Stimulated activated CD4-positive, alpha-beta T cell treated with anti-CD3 and anti-CD28 coated beads, Interleukin-12 subunit alpha, Interleukin-12 subunit beta, amount 100 ng/mL, for 4 hours (primary cell): ENCODE measurements around the gene SAMM50.

ENCODE experiments used
- DNase-seq: peaks from one replicate; pipeline ENCODE4 v3.0.0-alpha.2; 2020

The SAMM50 gene

DNA sequence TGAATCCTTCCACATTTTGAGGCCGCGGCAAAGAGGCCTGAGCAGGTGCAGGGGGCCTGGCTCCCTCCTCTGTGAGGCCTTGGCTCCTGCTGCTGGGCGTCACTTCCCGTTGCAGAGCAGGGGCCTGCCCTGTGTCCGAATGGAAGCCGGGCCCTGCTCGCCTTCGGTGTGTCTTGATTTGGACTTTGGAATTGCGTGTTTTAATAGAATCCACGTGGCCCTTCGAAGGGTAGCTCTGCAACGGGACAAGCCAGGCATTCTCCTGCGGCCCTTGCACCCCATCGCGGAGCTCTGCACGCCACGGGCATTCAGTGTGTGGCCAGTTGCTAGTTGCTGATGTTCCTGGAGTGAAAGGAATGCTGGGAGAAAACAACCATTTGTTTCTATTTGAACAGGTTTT, 25.8 kb downstream of the SAMM50 start:
- no peak for DNase-seq

DNA sequence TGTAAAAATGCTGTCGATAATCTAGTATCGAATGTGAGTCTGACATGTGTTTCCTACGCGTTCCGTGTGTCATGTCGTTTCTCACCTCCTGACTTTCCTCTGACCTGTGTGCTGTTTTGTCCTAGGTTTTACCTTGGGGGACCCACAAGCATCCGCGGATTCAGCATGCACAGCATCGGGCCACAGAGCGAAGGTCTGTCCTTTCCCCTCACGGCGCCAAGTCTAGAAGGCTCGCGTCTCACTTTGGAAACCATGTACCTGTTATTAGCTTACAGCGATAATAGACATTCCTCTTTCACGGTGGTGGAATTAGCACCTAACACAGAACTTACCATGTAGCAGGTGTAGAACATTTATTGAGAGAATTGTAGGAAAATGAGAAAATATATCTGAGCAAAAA, 28.6 kb downstream of the SAMM50 start:
- no peak for DNase-seq

DNA sequence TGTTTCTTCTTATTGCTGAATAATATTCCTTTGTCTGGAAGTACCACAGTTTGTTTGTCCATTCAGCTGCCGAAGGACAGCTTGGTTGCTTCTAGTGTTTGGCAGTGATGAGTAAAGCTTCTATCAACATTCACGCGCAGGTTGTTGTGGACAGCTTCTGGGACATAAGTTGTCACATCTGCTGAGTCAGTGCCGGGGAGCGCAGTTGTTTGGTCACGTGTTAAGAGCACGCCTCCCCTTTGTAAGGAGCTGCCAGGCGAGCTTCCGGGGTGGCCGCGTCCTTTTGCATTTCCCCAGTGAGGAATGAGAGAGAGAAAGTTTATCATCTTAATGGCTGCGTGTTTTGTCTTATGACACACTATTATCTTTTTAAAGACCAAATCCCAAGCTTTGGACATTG, 30.3 kb downstream of the SAMM50 start:
- no peak for DNase-seq

DNA sequence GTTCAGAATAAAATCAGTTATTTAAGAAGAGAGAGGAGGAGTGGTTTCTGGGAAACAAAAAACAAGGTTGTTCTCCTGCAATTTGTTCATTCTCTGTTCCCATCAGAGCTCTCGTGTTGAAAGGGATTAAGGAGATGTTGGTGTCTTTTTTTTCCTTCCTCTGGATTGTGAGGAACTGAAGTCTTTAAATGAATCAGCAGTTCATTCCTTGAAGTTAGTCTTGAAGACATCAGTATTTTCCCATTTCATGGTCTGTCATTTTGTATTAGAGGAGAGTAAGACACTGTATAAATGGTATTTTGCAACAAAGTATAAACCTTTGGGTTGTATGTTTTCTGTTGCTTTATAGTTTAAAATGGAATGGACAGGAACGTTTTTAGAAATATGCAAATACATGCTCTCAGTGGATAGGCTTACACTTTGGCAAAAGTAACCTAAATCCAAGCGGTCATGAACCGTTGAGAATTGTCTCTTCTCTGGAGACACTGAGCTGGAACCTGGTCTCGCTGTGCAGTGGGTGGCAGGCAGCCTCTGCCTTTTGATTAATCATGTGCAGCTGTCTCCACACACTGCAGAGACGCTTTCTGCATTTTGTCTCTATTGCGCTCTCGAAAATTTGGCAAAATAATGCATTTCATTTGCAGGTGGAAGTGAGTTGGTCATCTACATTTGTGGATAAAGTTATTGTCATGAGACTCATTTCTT, 33.0 kb downstream of the SAMM50 start:
- no peak for DNase-seq

DNA sequence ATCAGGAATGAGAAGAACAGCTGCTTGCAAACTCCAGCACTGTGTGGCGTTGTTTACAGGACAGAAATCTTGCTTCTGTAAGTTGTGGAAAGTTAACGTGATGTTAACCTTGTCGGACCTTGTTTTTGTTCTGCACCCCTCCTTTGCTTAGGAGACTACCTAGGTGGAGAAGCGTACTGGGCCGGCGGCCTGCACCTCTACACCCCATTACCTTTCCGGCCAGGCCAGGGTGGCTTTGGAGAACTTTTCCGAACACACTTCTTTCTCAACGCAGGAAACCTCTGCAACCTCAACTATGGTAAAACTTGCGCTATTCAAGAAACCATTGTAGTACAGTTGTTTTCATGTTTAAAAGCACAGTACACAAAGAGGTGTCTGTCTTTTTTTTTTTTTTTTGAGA, 33.7 kb downstream of the SAMM50 start:
- no peak for DNase-seq

DNA sequence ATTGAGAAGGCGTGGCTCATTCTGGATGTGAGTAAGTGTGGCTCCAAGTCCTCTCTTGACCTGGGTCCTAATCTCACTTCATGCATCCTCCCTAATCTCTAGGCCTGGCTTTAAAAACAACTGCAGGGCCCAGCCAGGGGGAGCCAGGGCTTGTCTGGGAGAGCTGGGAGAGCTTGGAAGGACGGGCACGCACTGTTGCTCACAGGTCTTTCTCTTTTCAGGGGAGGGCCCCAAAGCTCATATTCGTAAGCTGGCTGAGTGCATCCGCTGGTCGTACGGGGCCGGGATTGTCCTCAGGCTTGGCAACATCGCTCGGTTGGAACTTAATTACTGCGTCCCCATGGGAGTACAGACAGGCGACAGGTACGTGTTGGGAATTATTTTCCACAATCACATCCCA, 34.8 kb downstream of the SAMM50 start:
- DNase-seq: no peak

DNA sequence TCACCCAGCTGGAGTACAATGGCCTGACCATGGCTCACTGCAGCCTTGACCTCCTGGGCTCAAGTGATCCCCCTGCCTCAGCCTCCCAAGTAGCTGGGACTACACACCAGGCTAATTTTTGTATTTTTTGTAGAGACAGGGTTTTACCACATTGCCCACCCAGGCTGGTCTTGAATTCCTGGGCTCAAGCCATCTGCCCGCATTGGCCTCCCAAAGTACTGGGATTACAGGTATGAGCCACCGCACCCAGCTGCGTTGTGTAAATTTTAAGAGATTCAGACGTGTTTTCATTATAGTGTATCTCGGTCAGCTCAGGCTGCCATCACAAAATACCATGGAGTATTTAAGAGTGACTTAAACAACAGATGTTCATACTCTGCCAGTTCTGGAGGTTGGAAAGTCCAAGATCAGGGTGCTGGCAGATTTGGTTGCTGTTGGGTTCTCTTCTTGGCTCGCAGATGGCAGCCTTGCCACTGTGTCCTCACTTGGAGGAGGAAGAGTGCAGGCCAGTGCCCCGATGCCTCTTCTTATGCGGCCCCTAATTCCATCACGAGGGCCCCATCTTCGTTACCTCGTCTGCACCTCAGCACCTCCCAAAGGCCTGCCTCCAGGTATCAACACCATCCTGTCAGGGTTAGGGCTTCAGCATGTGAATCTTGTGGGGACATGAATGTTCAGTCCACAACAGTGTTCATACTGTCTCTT, 36.2 kb downstream of the SAMM50 start:
- DNase-seq: no peak

DNA sequence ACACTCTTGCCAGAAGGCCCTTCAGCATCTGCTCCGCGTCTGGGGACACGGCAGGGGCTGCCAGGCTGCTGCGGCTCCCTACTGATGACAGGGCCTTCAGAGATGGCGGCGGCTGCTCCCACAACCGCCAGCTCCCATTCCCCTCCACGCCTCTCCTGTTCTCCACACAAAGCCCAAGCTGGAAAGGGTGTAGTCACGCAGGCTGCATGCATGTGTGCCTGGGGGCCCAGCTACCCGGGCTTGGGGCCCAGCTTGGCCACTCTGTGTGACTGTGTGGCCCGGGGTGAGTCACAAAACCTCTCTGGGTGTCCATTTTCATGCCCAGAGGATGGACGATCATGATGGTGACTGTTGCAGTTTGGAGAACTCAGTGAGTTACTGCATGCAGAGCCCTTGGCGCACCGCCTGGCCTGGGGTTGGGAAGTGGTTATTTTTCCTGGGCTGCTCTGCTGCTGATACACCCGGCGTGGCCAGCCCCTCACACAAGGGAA, 37.1 kb downstream of the SAMM50 start:
- no peak for DNase-seq

DNA sequence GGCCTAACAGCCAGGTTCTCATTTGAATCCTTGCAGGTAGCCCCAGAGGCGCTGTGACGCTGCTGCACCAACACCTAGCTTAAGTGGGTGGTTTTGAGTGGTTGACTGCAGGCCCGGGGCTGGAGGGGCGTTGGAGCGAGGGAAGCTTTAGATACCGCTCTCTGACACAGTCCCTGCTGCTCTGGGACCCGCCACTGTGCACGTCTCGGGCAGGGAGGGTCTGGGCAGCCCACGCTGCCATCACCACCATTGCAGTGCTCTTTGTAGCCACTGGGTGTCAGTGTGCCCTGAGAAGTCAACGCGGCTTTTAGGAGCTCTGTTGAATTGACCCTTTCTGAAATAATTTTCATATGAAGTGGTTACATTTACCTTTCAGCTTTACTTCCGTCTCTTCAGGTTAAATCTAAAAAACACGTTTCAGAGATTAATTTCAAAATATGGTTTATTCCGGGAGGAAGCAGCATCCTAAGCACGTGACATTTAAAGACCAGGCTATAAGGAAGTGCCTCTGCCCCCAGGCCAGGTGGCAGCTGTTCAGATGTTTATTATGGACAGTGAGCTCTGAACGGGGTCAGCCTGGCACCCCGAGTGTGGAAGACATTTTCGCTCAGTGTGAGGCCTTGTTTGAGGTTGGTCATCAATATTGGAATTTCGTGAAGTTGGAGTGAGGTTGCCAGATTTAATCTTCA, 38.0 kb downstream of the SAMM50 start:
- DNase-seq: peak; percentile 54

DNA sequence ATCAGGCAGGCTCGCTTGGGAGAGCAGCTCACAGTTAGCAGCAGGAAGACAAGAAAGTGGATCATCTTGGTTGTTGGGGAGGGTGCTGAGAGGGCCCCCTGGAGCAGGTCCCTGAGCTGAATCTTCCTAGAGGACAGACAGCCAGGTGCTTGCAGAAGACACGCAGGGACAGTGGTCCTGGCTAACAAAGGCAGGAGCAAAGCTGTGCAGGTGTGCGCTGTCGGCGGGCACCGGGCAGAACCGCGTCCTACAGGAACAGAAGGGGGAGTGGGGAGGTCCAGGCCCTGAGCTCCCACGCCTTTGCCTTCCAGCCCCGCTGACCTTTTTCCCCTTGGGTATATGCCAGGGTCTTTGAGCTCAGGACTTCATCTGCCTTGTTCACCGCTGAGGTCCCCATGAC, 38.8 kb downstream of the SAMM50 start:
- no peak for DNase-seq

DNA sequence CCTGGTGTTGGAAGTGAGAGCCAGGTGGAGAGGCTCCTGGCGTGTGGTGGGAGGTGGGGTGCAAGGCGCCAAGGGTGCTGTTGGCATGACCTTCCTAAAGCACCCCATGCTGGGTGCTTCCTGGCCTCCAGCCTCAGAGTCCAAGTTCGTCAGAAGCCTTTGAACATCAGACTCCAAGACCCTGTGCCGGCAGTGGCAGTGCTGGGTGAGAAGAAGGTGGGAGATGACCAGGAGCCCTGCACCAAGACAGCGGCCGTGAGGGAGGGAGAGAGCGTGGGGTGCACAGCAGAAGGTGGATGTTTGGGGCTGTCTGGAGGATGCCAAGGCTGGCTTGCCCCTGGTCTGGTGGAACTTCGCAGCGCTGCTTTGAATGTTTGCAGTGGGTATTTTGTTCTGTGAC, 39.2 kb downstream of the SAMM50 start:
- no peak for DNase-seq

DNA sequence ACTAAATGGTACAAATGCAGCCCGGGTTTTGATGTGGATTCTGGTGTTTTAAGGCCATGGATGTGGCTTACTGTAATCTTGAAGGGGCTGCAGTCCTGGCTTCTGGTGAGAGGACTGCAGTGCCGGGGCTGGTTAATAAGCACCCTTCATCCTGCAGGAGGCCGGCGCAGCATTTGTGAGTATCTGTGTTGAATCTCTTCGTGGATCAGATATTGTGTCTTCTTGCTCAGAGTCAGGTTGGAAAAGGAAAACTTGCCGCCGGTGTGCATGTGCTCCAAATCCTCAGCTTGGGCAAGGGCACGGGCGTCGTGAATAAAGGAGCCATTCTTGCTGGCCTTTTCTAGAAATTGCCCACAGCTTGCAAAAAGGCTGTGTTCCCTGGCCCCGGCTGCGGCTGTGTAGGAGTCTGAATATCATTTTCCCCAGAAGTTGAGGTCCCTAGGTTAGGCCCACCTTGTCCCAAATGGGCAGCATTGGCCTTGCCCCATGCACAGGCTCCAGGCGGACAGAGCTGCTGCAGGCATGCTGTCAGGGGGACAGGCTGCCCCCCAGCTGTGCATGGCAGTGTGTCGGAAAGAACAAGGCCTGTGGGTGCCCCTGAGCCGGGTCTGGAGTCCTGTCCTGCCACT, 39.9 kb downstream of the SAMM50 start:
- no peak for DNase-seq

DNA sequence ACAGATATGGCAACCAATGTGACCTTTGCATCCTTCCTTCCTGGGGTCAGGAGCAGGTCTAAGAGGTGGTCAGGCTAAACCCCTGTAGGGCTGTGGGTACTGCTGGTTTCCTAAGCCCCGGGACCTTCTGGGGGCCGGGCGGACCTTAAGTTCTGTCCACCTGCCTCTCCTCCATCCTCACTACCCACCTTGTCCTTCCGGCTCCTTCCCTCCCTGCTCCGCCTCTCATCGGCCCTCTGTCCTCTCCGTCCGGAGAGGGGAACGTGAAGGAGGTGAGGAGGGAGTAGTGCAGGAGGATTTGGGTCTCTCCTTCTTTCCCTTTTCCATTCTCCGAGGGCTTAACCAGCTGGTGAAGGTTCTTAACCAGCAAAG, 40.5 kb downstream of the SAMM50 start:
- DNase-seq: no peak

DNA sequence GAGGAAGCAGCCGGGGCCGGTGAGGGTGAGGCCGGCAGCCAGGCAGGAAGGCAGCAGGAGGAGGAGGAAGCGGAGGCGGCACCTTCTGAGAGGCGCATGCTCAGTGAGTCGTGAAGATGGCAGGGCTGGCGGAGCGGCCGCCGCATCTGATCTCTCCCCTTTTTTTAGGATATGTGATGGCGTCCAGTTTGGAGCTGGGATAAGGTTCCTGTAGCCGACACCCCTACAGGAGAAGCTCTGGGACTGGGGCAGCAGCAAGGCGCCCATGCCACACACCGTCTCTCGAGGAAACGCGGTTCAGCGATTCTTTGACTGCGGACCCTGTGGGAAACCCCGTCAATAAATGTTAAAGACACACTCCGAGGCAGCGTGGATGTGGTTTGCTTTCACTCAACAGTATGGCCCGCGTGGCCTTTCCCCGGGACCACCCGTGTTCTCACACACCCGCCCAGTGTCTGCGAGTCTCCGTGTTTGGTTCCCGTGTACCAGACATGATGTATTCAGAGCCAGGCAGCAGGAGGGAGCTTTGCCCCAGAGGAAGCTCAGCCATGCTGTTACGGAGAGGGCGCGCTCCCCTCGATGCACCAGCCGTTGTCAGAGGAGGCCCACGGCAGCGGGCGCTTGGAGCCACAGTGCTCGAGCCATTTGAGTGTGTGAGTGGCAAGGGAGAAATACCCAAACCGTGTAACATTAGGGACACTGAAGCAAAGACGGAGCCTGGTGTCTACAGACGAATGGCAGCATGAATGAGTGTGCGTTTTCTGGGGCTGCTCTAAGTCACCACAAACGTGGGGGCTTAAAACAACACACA, 41.1 kb downstream of the SAMM50 start:
- DNase-seq: peak; percentile 69

DNA sequence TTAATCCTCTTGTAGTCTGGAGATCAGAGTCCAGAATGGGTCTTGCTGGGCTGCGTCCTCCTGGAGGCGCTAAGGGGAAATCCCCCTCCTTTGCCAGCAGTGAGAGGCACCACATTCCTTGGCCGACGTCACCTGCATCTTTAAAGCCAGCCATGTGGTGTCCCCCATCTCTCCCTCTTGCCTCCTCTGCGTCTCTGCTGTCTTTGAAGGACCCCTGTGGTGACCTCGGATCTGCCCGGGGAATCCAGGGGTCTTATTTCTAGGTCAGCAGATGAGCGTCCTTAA, 41.7 kb downstream of the SAMM50 start:
- no peak for DNase-seq

DNA sequence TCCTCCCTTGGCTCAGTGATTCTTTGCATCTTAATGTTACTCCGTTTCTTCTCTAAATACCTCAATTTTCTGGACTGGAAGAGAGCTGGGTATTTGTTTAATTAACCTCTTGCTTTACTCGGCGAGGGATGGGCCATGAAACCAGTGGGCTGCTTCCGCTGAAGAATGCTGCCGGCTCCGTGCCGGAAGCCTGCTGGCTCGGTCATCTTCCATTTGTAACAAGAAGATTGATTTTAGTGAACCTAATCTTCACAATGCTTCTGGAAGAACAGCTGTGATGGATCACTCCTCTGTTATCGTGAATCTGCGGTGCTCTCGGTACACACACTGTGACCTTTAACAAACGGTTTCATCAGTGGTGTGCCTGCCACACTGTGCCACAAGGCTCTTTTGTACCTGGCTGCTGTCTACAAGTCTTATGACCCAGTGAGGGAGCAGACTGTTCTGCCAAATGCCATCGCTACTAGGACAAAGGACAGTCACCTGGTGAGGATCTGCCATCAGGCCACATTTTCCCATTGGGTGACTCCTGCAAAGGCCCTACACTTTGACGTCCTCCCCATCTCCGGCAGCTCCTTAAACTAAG, 43.5 kb downstream of the SAMM50 start:
- DNase-seq: no peak

DNA sequence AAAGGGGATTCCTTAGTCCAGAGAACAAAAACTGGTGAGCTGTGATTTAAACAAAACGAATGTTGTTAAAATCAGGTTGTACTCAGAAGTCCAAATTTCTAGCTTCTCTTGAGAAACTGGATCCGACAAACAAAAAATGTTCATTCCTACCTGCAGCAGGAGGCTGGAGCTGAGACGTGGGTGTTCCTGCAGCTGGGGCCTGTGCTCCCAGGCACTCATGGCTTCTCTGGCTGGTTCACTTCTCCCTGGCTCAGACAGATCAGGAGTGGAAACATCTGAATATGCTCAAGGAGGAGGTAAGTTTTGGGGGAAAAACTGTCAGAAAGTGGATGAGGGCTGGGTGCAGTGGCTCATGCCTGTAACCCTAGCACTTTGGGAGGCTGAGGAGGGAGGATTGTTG, 44.1 kb downstream of the SAMM50 start:
- no peak for DNase-seq

DNA sequence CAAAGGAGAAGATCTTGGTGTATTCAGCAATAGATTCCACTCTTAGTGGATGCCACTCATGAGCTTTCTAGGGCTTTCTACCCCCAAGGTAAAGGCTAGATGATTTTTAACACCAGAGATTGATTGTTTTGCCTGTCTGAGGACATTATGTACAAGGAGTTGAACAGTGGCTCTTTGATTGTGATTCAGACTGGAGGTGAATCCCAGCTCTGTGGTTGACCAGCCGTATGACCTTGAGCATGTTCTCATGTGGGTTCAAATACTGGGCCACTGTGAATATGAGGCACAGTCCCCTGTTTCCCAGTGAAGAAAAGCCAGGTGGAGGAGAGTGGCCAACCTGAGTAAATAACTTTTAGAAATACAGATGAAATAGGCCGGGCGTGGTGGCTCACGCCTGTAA, 44.9 kb downstream of the SAMM50 start:
- no peak for DNase-seq

DNA sequence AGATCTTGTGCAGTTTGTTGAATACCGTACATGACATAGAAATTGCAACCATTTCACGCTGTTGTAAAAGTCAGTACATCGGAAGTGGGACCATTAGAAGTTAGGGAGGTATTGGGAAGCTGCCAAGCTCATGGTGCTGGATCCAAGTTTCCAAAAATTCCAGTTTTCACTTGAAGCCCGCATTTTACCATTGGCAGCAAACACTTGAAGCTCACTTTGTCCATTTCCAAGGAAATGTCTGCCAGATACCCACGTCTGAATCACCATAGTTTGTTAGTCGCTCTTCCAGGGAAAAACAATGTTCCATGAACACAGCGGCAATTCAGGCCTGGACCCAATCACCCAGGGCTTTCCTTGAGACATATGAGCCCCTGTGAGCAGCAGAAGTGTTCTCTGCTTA, 46.3 kb downstream of the SAMM50 start:
- no peak for DNase-seq

DNA sequence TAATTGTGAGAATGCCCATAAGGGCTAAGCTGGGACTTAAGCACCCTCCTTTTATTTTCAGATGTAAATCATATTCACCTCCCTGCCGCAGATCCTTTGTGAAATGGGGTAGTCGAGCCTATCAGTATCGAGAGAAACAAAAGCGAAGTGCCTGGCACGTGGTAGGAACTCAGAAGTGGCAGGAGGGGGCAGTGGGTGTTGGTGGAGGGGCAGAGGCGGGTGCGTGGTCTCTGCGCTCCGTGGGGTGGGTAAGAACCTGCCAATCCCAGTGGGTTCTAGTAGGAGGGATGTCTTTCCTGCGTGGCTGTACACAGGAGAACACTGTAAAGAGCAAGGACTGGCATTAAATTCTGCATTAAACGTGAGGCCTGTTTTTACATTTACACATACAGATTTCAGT, 47.1 kb downstream of the SAMM50 start:
- DNase-seq: no peak

DNA sequence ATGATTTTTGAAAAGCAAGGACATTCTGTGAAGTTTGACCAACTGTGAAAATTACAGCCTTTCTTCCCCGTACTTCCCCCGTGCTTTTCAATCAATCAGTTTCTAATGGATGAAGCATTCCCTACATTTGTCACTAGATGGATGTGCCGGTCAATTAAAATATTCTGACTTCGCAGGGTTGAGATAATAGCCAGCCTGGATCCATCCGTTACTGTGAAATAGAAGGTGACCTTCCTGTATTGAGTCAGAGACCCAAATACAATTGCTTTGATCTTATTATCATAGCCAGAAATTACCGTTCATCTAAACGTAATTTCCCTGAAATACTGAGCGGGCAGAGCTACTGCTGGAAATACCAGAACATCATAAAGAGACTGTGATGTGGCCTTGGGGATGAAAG, 47.8 kb downstream of the SAMM50 start:
- no peak for DNase-seq

DNA sequence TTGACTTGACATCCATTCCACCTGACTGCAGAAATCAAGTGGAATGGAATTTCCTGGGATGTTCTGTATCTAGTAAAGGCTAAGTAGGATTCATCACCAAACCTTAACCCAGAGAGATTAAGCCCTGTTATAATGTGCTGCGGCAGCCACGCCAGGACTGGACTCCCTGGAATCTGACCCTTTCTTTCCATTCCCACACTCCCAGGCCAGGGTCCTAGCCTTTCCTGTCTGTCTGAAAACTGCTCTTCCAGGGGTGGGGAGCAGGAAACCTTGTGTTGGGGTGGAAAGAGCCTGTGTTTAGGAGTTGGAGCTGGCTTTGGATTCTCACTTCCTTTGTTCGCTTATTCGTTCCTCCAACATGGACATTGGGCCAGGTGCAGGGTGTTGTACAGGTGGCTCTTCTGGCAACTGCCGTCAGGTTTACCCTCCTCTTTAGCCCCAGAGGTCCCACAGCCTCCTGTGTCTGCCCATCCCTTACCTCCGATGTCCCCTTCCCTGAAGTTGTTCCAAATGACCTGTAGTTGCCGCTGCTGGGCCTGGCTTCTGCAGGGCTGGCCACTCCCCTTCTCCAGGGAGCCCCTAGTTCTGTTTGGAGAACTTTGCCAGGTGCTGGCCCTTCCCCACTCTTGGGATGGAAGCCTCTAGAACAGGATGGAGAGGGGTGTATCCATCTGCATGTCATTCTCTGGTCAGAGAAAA, 48.3 kb downstream of the SAMM50 start:
- no peak for DNase-seq
